Forelimb muscle (tissue), 1 donor: Measurements from ENCODE around the gene ASAP2. TPM values are rescaled to one million over a fixed set of nuclear protein-coding genes. Genes with fewer than 3 reads are reported as not detected.

Experiments
- DNase-seq: peaks from one replicate; pipeline ENCODE4 v3.0.0-alpha.2; 2013; ENCODE audit warnings: low read depth
- polyA plus RNA-seq: library from polyadenylated mRNA; unstranded; fragments of 120-200 nt; gene quantifications from one replicate; pipeline ENCODE4 v1.2.1, GENCODE V29; 2013; ENCODE audit not compliant: insufficient read length

Gene ASAP2
- polyA plus RNA-seq = 17.6 TPM

GRCh38 chr2:9205963-9206948 lies at the start of gene ASAP2:
Gene ASAP2 (plus strand): TSS chr2:9206812. CDS start chr2:9207105, 293 bp downstream.
- DNase-seq = no peak

- no peak for DNase-seq
Measured at GRCh38 chr2:9158786-9159779, 47.5 kb upstream of the ASAP2 start.

- DNase-seq = no peak
Measured at GRCh38 chr2:9160732-9161131, 45.9 kb upstream of the ASAP2 start.

- DNase-seq = no peak
Measured at GRCh38 chr2:9162841-9163240, 43.8 kb upstream of the ASAP2 start.

GRCh38 chr2:9163306-9164111 lies 43.1 kb upstream of the ASAP2 start:
- DNase-seq = no peak

GRCh38 chr2:9164112-9164608 lies 42.5 kb upstream of the ASAP2 start:
- DNase-seq = no peak

GRCh38 chr2:9165625-9166024 lies 41.0 kb upstream of the ASAP2 start:
- no peak for DNase-seq

- DNase-seq = no peak
Measured at GRCh38 chr2:9166579-9167377, 39.8 kb upstream of the ASAP2 start.

- no peak for DNase-seq
Measured at GRCh38 chr2:9167718-9168657, 38.6 kb upstream of the ASAP2 start.

GRCh38 chr2:9168821-9169221 lies 37.8 kb upstream of the ASAP2 start:
- no peak for DNase-seq

- no peak for DNase-seq
Measured at GRCh38 chr2:9169349-9170107, 37.1 kb upstream of the ASAP2 start.

- no peak for DNase-seq
Measured at GRCh38 chr2:9170458-9171130, 36.0 kb upstream of the ASAP2 start.

GRCh38 chr2:9174771-9175437 lies 31.7 kb upstream of the ASAP2 start:
- no peak for DNase-seq

- no peak for DNase-seq
Measured at GRCh38 chr2:9178110-9178903, 28.3 kb upstream of the ASAP2 start.

- no peak for DNase-seq
Measured at GRCh38 chr2:9178904-9179571, 27.6 kb upstream of the ASAP2 start.
